ENCODE results near the gene TRPM8. TPM values are rescaled to one million over a fixed set of nuclear protein-coding genes. Genes with fewer than 3 reads are reported as not detected.

TRPM8 gene
- polyA plus RNA-seq, 1 experiment: 0.11 TPM

GRCh38 chr2:233912691-233913423 lies 4.3 kb upstream of the TRPM8 start:
- POLR2A ChIA-PET: no interaction called here
- CTCF ChIA-PET: no interaction called here

GRCh38 chr2:233915128-233915527 lies 2.0 kb upstream of the TRPM8 start:
- TF ChIP-seq CTCF (IDR thresholded peaks at IDR 0.05; ENCODE audit: low read depth, low read length): 0 out of 2 replicates have a peak, but pooled peaks have one; percentile 11
- CTCF ChIA-PET: interaction anchor here (0.6 to 0.9 kb wide), 2 partner anchors 13 to 1294 kb away, joined by 3 to 4 read pairs; no protein-coding TSS in a partner anchor
- H3K27me3 ChIP-seq (ENCODE audit: control insufficient read depth, insufficient read depth, low read length): peaks cover 9% of the 10 kb centered on the region
- DNase-seq (ENCODE audit: low read depth, low spot score): no peak
- no peak overlapping the region for H3K27ac ChIP-seq (ENCODE audit: low read depth, low read length)
- no peaks in the 10 kb centered on the region for H3K9me3 ChIP-seq (ENCODE audit: control insufficient read depth, insufficient read depth, low read length)
- H3K4me3 ChIP-seq (ENCODE audit: low read depth, low read length): no peak overlapping the region
- POLR2A ChIA-PET: no interaction called here

More at GRCh38 chr2:233912691-233913423, 4.3 kb upstream of the TRPM8 start:
- no peak overlapping the region for H3K27ac ChIP-seq (ENCODE audit: low read depth, low read length)
- H3K4me3 ChIP-seq (ENCODE audit: low read depth, low read length): no peak overlapping the region
- DNase-seq (ENCODE audit: low read depth, low spot score): no peak
- 0 out of 2 replicates have a peak, but pooled peaks have one; percentile 4 for TF ChIP-seq CTCF (IDR thresholded peaks at IDR 0.05; ENCODE audit: low read depth, low read length)
- H3K27me3 ChIP-seq (ENCODE audit: control insufficient read depth, insufficient read depth, low read length): peaks cover 8% of the 10 kb centered on the region
- no peaks in the 10 kb centered on the region for H3K9me3 ChIP-seq (ENCODE audit: control insufficient read depth, insufficient read depth, low read length)

GRCh38 chr2:233919319-233919718 lies 2.1 kb downstream of the TRPM8 start:
- Histone ChIP-seq H3K27me3 (ENCODE audit: control insufficient read depth, insufficient read depth, low read length) (peaks cover 9% of the 10 kb centered on the region), H3K9me3 (ENCODE audit: control insufficient read depth, insufficient read depth, low read length) (no peaks in the 10 kb centered on the region), H3K27ac (ENCODE audit: low read depth, low read length) (no peak overlapping the region), H3K4me3 (ENCODE audit: low read depth, low read length) (no peak overlapping the region)
- no peak for TF ChIP-seq CTCF (IDR thresholded peaks at IDR 0.05; ENCODE audit: low read depth, low read length)
- ChIA-PET POLR2A (no interaction called here), CTCF (interaction anchor here (0.8 kb wide), 1 partner anchor 9 kb away, joined by 3 read pairs; no protein-coding TSS in a partner anchor)
- no peak for DNase-seq (ENCODE audit: low read depth, low spot score)

- Histone ChIP-seq H3K9me3 (ENCODE audit: control insufficient read depth, insufficient read depth, low read length) (no peaks in the 10 kb centered on the region), H3K27me3 (ENCODE audit: control insufficient read depth, insufficient read depth, low read length) (peaks cover 9% of the 10 kb centered on the region), H3K27ac (ENCODE audit: low read depth, low read length) (no peak overlapping the region), H3K4me3 (ENCODE audit: low read depth, low read length) (no peak overlapping the region)
- DNase-seq (ENCODE audit: low read depth, low spot score): no peak
- CTCF ChIA-PET: no interaction called here
- POLR2A ChIA-PET: no interaction called here
- TF ChIP-seq CTCF (IDR thresholded peaks at IDR 0.05; ENCODE audit: low read depth, low read length): no peak
Observed at GRCh38 chr2:233919938-233920337, 2.8 kb downstream of the TRPM8 start.

- CTCF ChIA-PET: interaction anchor here (0.8 to 1.0 kb wide), 2 partner anchors 8 to 14 kb away, joined by 3 read pairs; no protein-coding TSS in a partner anchor
Observed at GRCh38 chr2:233922471-233922870, 5.3 kb downstream of the TRPM8 start.

More at GRCh38 chr2:233922471-233922870, 5.3 kb downstream of the TRPM8 start:
- TF ChIP-seq CTCF (IDR thresholded peaks at IDR 0.05; ENCODE audit: low read depth, low read length): no peak
- POLR2A ChIA-PET: interaction anchor here (1.0 to 1.1 kb wide), 2 partner anchors 19 to 111 kb away, joined by 3 read pairs; no protein-coding TSS in a partner anchor
- Histone ChIP-seq H3K27ac (ENCODE audit: low read depth, low read length) (no peak overlapping the region), H3K4me3 (ENCODE audit: low read depth, low read length) (no peak overlapping the region), H3K9me3 (ENCODE audit: control insufficient read depth, insufficient read depth, low read length) (no peaks in the 10 kb centered on the region), H3K27me3 (ENCODE audit: control insufficient read depth, insufficient read depth, low read length) (peaks cover 7% of the 10 kb centered on the region)
- peak; percentile 27 for DNase-seq (ENCODE audit: low read depth, low spot score)

Measured in AG04450 (cell line).